ENCODE results near the gene ACO2.
"Not testable (repeated sequence)": the region's sequence is repeated elsewhere in the genome, so short reads cannot be mapped to it uniquely, and the experiment has no call there.

GRCh38 chr22:41433480-41433879 lies 35.4 kb upstream of the ACO2 start:
- not testable (repeated sequence) for TF ChIP-seq CTCF, POLR2A, EP300 (IDR thresholded peaks at IDR 0.05)

Data from tibial nerve (tissue), 4 donors.